ACHN (cell line): Measurements from ENCODE around the gene PRAME.
A peak's percentile ranks its signal among the peaks of the same experiment; 100 is the strongest.
"Not testable (repeated sequence)": the region's sequence is repeated elsewhere in the genome, so short reads cannot be mapped to it uniquely, and the experiment has no call there.

Experiments used
- DNase-seq: peaks from one replicate; pipeline ENCODE4 v3.0.0-alpha.2; 2015
- in situ Hi-C: cut with HindIII; loops from 2 replicates; pipeline ENCODE4 v1.10.0; 2017; ENCODE audit warnings: low sequenced_read_pairs, low pct_ligation_motif_present, low pct_unique_long_range_greater_than_20kb

PRAME gene

GRCh38 chr22:22558972-22559603 lies at the start of gene PRAME:
PRAME (minus strand) TSS chr22:22559265; CDS start chr22:22556832, 2,433 bp downstream.
- in situ Hi-C loops = no loop called here
- peak; percentile 91 for DNase-seq

GRCh38 chr22:22608022-22608421 lies 49.0 kb upstream of the PRAME start:
- DNase-seq, in situ Hi-C loops: not testable (repeated sequence)

GRCh38 chr22:22605074-22605404 lies 46.0 kb upstream of the PRAME start:
- no peak for DNase-seq
- in situ Hi-C loops = no loop called here

GRCh38 chr22:22604326-22605073 lies 45.4 kb upstream of the PRAME start:
- no peak for DNase-seq
- in situ Hi-C loops = no loop called here

- in situ Hi-C loops = no loop called here
- DNase-seq = no peak
Observed at GRCh38 chr22:22603470-22603947, 44.4 kb upstream of the PRAME start.

- in situ Hi-C loops = no loop called here
- no peak for DNase-seq
Observed at GRCh38 chr22:22600531-22601261, 41.6 kb upstream of the PRAME start.

GRCh38 chr22:22599248-22599647 lies 40.2 kb upstream of the PRAME start:
- no peak for DNase-seq
- in situ Hi-C loops = no loop called here

- no peak for DNase-seq
- in situ Hi-C loops = no loop called here
Observed at GRCh38 chr22:22598144-22598543, 39.1 kb upstream of the PRAME start.

- in situ Hi-C loops = no loop called here
- no peak for DNase-seq
Observed at GRCh38 chr22:22595001-22595835, 36.2 kb upstream of the PRAME start.

- in situ Hi-C loops = no loop called here
- DNase-seq = peak; percentile 56
Observed at GRCh38 chr22:22593964-22594656, 35.0 kb upstream of the PRAME start.

- no peak for DNase-seq
- in situ Hi-C loops = no loop called here
Observed at GRCh38 chr22:22593250-22593649, 34.2 kb upstream of the PRAME start.

GRCh38 chr22:22591348-22592299 lies 32.6 kb upstream of the PRAME start:
- in situ Hi-C loops = no loop called here
- no peak for DNase-seq

GRCh38 chr22:22590136-22590891 lies 31.2 kb upstream of the PRAME start:
- in situ Hi-C loops = no loop called here
- no peak for DNase-seq

- DNase-seq = no peak
- in situ Hi-C loops = no loop called here
Observed at GRCh38 chr22:22588485-22589164, 29.6 kb upstream of the PRAME start.

GRCh38 chr22:22587577-22588188 lies 28.6 kb upstream of the PRAME start:
- in situ Hi-C loops = no loop called here
- no peak for DNase-seq

GRCh38 chr22:22584722-22585121 lies 25.7 kb upstream of the PRAME start:
- in situ Hi-C loops = no loop called here

More at GRCh38 chr22:22584722-22585121, 25.7 kb upstream of the PRAME start:
- DNase-seq = no peak
